Smooth muscle cell (in vitro differentiated cells): ENCODE data around the gene SPEN. TPM values are rescaled to one million over a fixed set of nuclear protein-coding genes. Genes with fewer than 3 reads are reported as not detected.

Experiments
- DNase-seq: peaks from one replicate; lab custom pipeline; 2025; ENCODE audit not compliant: unreplicated experiment; lab: John Stamatoyannopoulos, UW
- H2AFZ ChIP-seq: fragments of 200-600 bp; sonication (generic); 2 replicates; pipeline ENCODE4 v1.6.0; 2016; ENCODE audit warnings: antibody characterized with exemption, low read depth, mild to moderate bottlenecking
- H3F3A ChIP-seq: fragments of 200-600 bp; sonication (generic); 2 replicates; pipeline ENCODE4 v1.6.0; 2017; ENCODE audit warnings: antibody characterized with exemption, low read depth
- H3K27ac ChIP-seq: fragments of 200-600 bp; sonication (generic); 2 replicates; pipeline ENCODE4 v1.5.1; 2016; ENCODE audit warnings: low read depth, mild to moderate bottlenecking
- H3K27me3 ChIP-seq: fragments of 200-600 bp; sonication (generic); 2 replicates; pipeline ENCODE4 v1.6.1; 2016; ENCODE audit warnings: low read depth, mild to moderate bottlenecking
- H3K36me3 ChIP-seq: fragments of 200-600 bp; sonication (generic); 2 replicates; pipeline ENCODE4 v1.5.1; 2016; ENCODE audit warnings: low read depth
- H3K4me1 ChIP-seq: fragments of 200-600 bp; sonication (generic); 2 replicates; pipeline ENCODE4 v1.5.1; 2016; ENCODE audit warnings: low read depth
- H3K4me2 ChIP-seq: fragments of 200-600 bp; sonication (generic); 2 replicates; pipeline ENCODE4 v1.6.0; 2016; ENCODE audit warnings: mild to moderate bottlenecking
- H3K4me3 ChIP-seq: fragments of 200-600 bp; sonication (generic); 2 replicates; pipeline ENCODE4 v1.5.1; 2016; ENCODE audit warnings: mild to moderate bottlenecking
- H3K79me2 ChIP-seq: fragments of 200-600 bp; sonication (generic); 2 replicates; pipeline ENCODE4 v1.6.0; 2016; ENCODE audit warnings: low read depth, mild to moderate bottlenecking
- H3K9ac ChIP-seq: fragments of 200-600 bp; sonication (generic); 2 replicates; pipeline ENCODE4 v1.6.0; 2016; ENCODE audit warnings: low read depth
- H3K9me3 ChIP-seq: fragments of 200-600 bp; sonication (generic); replicated peaks from 2 replicates; pipeline ENCODE4 v1.5.1; 2016; ENCODE audit warnings: low read depth
- H4K20me1 ChIP-seq: fragments of 200-600 bp; sonication (generic); 2 replicates; pipeline ENCODE4 v1.6.0; 2016; ENCODE audit warnings: low read depth
- WGBS: methylation state at CpG from one replicate; pipeline ENCODE4 v1.1.7; 2016; ENCODE audit warnings: low lambda C conversion rate; 5-methylcytosine and 5-hydroxymethylcytosine counted together
- polyA plus RNA-seq: library from polyadenylated mRNA; unstranded; fragments of >200 nt; fragmentation: Nextera tagmentation; extraction: Ambion mirVana; gene quantifications from 2 replicates; pipeline ENCODE4 v1.2.1, GENCODE V29; 2016
- total RNA-seq: library from RNA; depleted of rRNA; stranded (reverse); fragments of >200 nt; gene quantifications from 2 replicates; pipeline ENCODE4 v1.2.3, GENCODE V29; 2014
- TF ChIP-seq, protein P1 (sequence below): fragments of 200-600 bp; sonication (generic); IDR thresholded peaks from 2 replicates; pipeline ENCODE4 v1.5.1; 2017; ENCODE audit warnings: borderline replicate concordance, mild to moderate bottlenecking, antibody characterized with exemption; ENCODE audit not compliant: insufficient read depth, poor library complexity, severe bottlenecking

The SPEN gene
- total and polyA plus RNA-seq, 2 experiments from 2014 or later: 10.6 to 28.7 TPM

DNA sequence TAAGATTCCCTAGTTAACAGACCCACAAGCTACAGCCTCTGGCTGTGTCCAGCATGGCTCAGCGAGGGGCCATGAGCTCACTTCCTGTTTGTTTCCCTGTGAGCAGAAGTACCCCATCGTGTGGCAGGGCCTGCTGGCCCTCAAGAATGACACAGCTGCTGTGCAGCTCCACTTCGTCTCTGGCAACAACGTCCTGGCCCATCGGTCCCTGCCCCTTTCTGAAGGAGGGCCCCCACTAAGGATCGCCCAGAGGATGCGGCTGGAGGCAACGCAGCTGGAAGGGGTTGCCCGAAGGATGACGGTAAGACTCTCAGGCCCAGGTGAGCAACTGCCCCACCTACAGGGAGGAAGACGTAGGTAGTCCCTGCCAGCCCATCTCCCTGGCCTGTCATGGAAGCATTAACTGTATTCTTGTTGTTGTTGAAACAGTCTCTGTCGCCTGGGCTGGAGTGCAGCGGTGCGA is 90.2 kb downstream of the SPEN start:
- Histone ChIP-seq H3K9ac (no peak overlapping the region), H3K4me1 (no peaks in the 10 kb centered on the region), H3K27ac (peak overlapping the region; percentile 41), H3K4me3 (no peak overlapping the region), H3F3A (peaks cover 22% of the 10 kb centered on the region), H3K4me2 (no peak overlapping the region), H3K9me3 (no peaks in the 10 kb centered on the region), H3K27me3 (no peaks in the 10 kb centered on the region), H3K36me3 (no peaks in the 10 kb centered on the region), H3K79me2 (no peaks in the 10 kb centered on the region), H4K20me1 (no peaks in the 10 kb centered on the region), H2AFZ (no peak overlapping the region)
- 80% methylated on average over 14 of the region's 14 CpGs for WGBS
- no peak for DNase-seq
- TF ChIP-seq, protein P1, sequence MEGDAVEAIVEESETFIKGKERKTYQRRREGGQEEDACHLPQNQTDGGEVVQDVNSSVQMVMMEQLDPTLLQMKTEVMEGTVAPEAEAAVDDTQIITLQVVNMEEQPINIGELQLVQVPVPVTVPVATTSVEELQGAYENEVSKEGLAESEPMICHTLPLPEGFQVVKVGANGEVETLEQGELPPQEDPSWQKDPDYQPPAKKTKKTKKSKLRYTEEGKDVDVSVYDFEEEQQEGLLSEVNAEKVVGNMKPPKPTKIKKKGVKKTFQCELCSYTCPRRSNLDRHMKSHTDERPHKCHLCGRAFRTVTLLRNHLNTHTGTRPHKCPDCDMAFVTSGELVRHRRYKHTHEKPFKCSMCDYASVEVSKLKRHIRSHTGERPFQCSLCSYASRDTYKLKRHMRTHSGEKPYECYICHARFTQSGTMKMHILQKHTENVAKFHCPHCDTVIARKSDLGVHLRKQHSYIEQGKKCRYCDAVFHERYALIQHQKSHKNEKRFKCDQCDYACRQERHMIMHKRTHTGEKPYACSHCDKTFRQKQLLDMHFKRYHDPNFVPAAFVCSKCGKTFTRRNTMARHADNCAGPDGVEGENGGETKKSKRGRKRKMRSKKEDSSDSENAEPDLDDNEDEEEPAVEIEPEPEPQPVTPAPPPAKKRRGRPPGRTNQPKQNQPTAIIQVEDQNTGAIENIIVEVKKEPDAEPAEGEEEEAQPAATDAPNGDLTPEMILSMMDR: no peak

DNA sequence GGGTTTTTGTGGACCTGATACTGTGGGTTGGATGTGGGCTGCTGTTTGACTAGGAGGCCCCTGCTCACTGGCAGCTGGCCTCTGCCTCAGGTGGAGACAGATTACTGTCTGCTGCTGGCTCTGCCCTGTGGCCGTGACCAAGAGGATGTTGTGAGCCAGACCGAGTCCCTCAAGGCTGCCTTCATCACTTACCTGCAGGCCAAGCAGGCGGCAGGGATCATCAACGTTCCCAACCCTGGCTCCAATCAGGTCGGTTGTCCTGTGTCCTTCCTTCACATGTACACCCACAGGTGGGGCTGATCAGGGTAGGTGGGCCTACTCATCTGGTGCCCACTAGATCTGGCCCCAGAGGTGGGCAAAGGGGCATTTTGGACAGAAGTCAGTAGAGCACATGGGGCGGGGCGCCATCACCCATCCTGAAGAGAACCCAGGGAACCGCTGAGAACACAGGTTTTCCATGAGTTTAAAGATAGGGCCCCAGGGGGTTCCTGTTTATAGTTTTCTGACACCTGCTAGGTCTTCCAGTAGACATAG is 91.2 kb downstream of the SPEN start:
- DNase-seq: no peak
- 91% methylated on average over 8 of the region's 8 CpGs for WGBS
- no peak overlapping the region for H2AFZ ChIP-seq
- H3K4me3 ChIP-seq: no peak overlapping the region
- no peaks in the 10 kb centered on the region for H3K4me1 ChIP-seq
- no peak overlapping the region for H3K9ac ChIP-seq
- no peaks in the 10 kb centered on the region for H3K9me3 ChIP-seq
- peak overlapping the region; percentile 41 for H3K27ac ChIP-seq
- H4K20me1 ChIP-seq: no peaks in the 10 kb centered on the region
- peak overlapping the region; percentile 45 for H3K4me2 ChIP-seq
- no peaks in the 10 kb centered on the region for H3K36me3 ChIP-seq
- H3F3A ChIP-seq: peaks cover 22% of the 10 kb centered on the region
- H3K79me2 ChIP-seq: no peaks in the 10 kb centered on the region
- H3K27me3 ChIP-seq: no peaks in the 10 kb centered on the region
- TF ChIP-seq, protein P1: no peak

DNA sequence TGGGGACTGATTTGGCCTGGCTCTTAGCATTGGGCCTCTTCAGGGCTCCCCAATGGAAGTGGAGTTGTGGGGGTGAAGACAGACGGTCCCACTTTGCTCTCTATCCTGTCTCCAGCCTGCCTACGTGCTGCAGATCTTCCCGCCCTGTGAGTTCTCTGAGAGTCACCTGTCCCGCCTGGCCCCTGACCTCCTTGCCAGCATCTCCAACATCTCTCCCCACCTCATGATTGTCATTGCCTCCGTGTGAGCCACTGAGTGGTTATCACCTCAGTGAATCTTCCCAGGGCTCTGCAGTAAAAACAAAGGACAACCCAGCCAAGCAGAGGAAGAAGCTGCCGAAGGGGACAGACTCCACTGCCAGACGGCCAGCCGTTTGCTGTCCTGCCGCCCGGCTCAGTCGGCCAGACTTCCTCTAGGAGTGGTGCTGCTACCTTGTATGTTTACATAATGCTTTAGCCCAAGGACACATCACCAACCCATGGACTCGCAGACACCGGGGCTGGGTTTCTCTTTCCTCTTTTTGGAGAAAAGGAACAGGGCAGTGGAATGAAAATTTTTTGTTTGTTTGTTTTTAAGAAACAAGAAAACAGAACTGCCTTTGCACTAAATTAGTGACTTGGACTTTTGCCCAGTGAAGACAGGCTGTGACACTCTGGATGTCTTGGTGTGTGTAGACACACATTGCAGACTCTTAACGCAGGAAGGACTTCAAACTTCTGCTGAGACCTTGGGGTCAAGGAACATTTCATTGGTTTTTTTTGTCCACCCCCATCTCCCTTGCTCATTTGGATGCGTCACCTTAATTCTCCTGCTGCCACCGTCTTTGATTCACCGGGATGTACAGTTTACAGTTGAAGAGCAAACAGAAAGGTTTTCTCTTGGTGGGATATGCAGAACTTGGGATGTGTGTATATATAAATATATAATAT is 91.9 kb downstream of the SPEN start:
- no peak overlapping the region for H2AFZ ChIP-seq
- peaks cover 22% of the 10 kb centered on the region for H3F3A ChIP-seq
- H3K9ac ChIP-seq: no peak overlapping the region
- H3K4me2 ChIP-seq: peak overlapping the region; percentile 45
- H4K20me1 ChIP-seq: no peaks in the 10 kb centered on the region
- no peak for DNase-seq
- H3K27me3 ChIP-seq: no peaks in the 10 kb centered on the region
- H3K27ac ChIP-seq: peak overlapping the region; percentile 41
- no peaks in the 10 kb centered on the region for H3K4me1 ChIP-seq
- H3K36me3 ChIP-seq: no peaks in the 10 kb centered on the region
- H3K4me3 ChIP-seq: no peak overlapping the region
- WGBS: 48% methylated on average over 17 of the region's 17 CpGs
- H3K79me2 ChIP-seq: no peaks in the 10 kb centered on the region
- H3K9me3 ChIP-seq: no peaks in the 10 kb centered on the region
- TF ChIP-seq, protein P1: no peak
